A549 (cell line): ENCODE results near the gene GNAL.

ENCODE experiments used
- BCL3 ChIP-seq: fragments of >200 bp; sonication (Bioruptor Twin); formaldehyde crosslinking; IDR thresholded peaks from 3 replicates; pipeline ENCODE4 v1.6.1; 2016
- CEBPB ChIP-seq, 2 experiments: fragments of >200 bp in 1 of 2; sonication (Bioruptor Twin) in 1 of 2; formaldehyde crosslinking in 1 of 2; IDR thresholded peaks; 2 replicates each; pipeline ENCODE4 v1.6.1; 2012 to 2016
- CTCF ChIP-seq: fragments of >200 bp; sonication (Bioruptor Twin); formaldehyde crosslinking; IDR thresholded peaks from 3 replicates; pipeline ENCODE4 v1.5.1; 2016
- EP300 ChIP-seq, 2 experiments: fragments of >200 bp; sonication (Bioruptor Twin); formaldehyde crosslinking; IDR thresholded peaks; 2 replicates in 1 of 2; 3 replicates in 1 of 2; pipeline ENCODE4 v1.6.1; 2016 to 2017
- JUN ChIP-seq, 2 experiments: fragments of >200 bp; sonication (Bioruptor Twin); formaldehyde crosslinking; IDR thresholded peaks; 2 replicates in 1 of 2; 3 replicates in 1 of 2; pipeline ENCODE4 v1.6.1; 2016 to 2017
- RAD21 ChIP-seq, 2 experiments: fragments of >200 bp in 1 of 2; sonication (Bioruptor Twin) in 1 of 2; formaldehyde crosslinking in 1 of 2; IDR thresholded peaks in 1 of 2; conservative IDR thresholded peaks in 1 of 2; 2 replicates in 1 of 2; 3 replicates in 1 of 2; pipeline ENCODE4 v1.6.1; 2012 to 2018; ENCODE audit warnings: inconsistent platforms in 1 of 2
- RARB ChIP-seq: fragments of 250-450 bp; sonication (Bioruptor Pico); IDR thresholded peaks from 2 replicates; pipeline ENCODE4 v1.8.0; 2021; ENCODE audit warnings: mild to moderate bottlenecking, moderate library complexity
- RNF2 ChIP-seq: fragments of 200-600 bp; sonication (generic); IDR thresholded peaks from 2 replicates; pipeline ENCODE4 v1.6.1; 2016; ENCODE audit warnings: low read depth, mild to moderate bottlenecking, antibody characterized with exemption, moderate library complexity, borderline replicate concordance

GRCh38 chr18:11834772-11835171, 145.7 kb downstream of the GNAL start:
- no peak for TF ChIP-seq CTCF
- TF ChIP-seq RNF2 = no peak
- TF ChIP-seq RAD21 (conservative IDR thresholded peaks at IDR 0.05 in 1 of 2, IDR thresholded peaks at IDR 0.05 in 1 of 2) = no peak
- TF ChIP-seq BCL3 = no peak
- TF ChIP-seq CEBPB (IDR thresholded peaks at IDR 0.05) = no peak
- no peak for TF ChIP-seq RARB (CRISPR knock-in tag)
- no peak for TF ChIP-seq JUN (IDR thresholded peaks at IDR 0.05)
- TF ChIP-seq EP300 (IDR thresholded peaks at IDR 0.05) = no peak
